ENCODE measurements around the gene AMDHD2. TPM values are rescaled to one million over a fixed set of nuclear protein-coding genes. Genes with fewer than 3 reads are reported as not detected.

Gene AMDHD2
- 10 to 100 TPM; 34.6 to 35.4 TPM for total RNA-seq

DNA sequence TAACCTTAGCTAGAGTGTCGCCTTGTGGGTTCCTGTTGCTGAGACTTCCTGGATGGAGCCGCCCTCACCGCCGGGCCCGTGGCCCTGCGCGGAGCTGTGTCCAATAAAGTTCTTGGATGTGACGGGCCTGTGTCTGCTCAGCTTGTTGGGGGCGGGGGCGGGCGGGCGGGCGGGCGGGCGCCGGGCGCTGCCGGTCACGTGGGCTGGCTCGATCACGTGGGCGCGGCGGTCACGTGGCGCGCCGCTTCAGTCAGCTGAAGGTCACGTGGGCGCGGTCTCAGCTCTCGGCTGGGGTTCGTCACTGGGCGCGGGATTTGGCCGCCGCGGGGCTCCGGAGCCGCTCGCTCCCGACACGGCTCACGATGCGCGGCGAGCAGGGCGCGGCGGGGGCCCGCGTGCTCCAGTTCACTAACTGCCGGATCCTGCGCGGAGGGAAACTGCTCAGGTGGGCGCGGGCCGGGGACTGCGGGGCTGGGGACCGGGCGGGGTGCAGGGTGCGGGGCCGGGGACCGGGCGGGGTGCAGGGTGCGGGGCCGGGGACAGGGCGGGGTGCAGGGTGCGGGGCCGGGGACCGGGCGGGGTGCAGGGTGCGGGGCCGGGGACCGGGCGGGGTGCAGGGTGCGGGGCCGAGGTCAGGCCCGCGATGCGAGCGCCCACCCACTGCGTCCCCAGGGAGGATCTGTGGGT is at the start of gene AMDHD2:
Gene AMDHD2 (plus strand): TSS at position 275 of the 687 bp plus-strand sequence. CDS start 88 bp downstream, at position 363.
- peak within 1 kb of the TSS; percentile 89 for H3K4me3 Mint-ChIP-seq
- peaks cover 42% of the 10 kb centered on the region for H3K4me1 Mint-ChIP-seq
- H3K27ac Mint-ChIP-seq, result peak within 1 kb of the TSS; percentile 90
- no peaks in the 10 kb centered on the region for H3K9me3 Mint-ChIP-seq
- H3K27me3 Mint-ChIP-seq, result no peaks in the 10 kb centered on the region
- peaks cover 30% of the 10 kb centered on the region for H3K36me3 Mint-ChIP-seq
- peak; percentile 90 for DNase-seq

GRCh38 chr16:2470603-2471015 is 49.6 kb upstream of the AMDHD2 start:
- Mint-ChIP-seq H3K27ac (no peak overlapping the region), H3K9me3 (no peaks in the 10 kb centered on the region), H3K36me3 (no peaks in the 10 kb centered on the region), H3K27me3 (peaks cover 41% of the 10 kb centered on the region), H3K4me1 (peaks cover 16% of the 10 kb centered on the region), H3K4me3 (no peak overlapping the region)
- no peak for DNase-seq

- Mint-ChIP-seq H3K4me3 (no peak within 1 kb of the TSS), H3K36me3 (no peaks in the 10 kb centered on the region), H3K4me1 (peaks cover 18% of the 10 kb centered on the region), H3K27ac (no peak within 1 kb of the TSS), H3K9me3 (no peaks in the 10 kb centered on the region), H3K27me3 (peaks cover 41% of the 10 kb centered on the region)
- peak; percentile 36 for DNase-seq
Observed at GRCh38 chr16:2471016-2471652, 49.0 kb upstream of the AMDHD2 start, which contains the start of gene NTN3. Gene NTN3, plus strand, starts transcription at chr16:2471297. Its CDS starts 405 bp downstream, at chr16:2471702.

DNA sequence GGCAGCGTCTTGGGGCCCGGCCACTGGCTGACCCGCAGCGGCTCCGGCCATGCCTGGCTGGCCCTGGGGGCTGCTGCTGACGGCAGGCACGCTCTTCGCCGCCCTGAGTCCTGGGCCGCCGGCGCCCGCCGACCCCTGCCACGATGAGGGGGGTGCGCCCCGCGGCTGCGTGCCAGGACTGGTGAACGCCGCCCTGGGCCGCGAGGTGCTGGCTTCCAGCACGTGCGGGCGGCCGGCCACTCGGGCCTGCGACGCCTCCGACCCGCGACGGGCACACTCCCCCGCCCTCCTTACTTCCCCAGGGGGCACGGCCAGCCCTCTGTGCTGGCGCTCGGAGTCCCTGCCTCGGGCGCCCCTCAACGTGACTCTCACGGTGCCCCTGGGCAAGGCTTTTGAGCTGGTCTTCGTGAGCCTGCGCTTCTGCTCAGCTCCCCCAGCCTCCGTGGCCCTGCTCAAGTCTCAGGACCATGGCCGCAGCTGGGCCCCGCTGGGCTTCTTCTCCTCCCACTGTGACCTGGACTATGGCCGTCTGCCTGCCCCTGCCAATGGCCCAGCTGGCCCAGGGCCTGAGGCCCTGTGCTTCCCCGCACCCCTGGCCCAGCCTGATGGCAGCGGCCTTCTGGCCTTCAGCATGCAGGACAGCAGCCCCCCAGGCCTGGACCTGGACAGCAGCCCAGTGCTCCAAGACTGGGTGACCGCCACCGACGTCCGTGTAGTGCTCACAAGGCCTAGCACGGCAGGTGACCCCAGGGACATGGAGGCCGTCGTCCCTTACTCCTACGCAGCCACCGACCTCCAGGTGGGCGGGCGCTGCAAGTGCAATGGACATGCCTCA is 48.3 kb upstream of the AMDHD2 start:
- Mint-ChIP-seq H3K9me3 (no peaks in the 10 kb centered on the region), H3K27ac (no peak overlapping the region), H3K36me3 (no peaks in the 10 kb centered on the region), H3K4me1 (peaks cover 25% of the 10 kb centered on the region), H3K4me3 (no peak overlapping the region), H3K27me3 (peaks cover 39% of the 10 kb centered on the region)
- DNase-seq, result no peak

- peak overlapping the region; percentile 32 for H3K4me3 Mint-ChIP-seq
- H3K36me3 Mint-ChIP-seq, result no peaks in the 10 kb centered on the region
- H3K4me1 Mint-ChIP-seq, result peaks cover 24% of the 10 kb centered on the region
- H3K27me3 Mint-ChIP-seq, result peaks cover 34% of the 10 kb centered on the region
- no peaks in the 10 kb centered on the region for H3K9me3 Mint-ChIP-seq
- DNase-seq, result no peak
- H3K27ac Mint-ChIP-seq, result no peak overlapping the region
Observed at GRCh38 chr16:2472488-2472864, 47.7 kb upstream of the AMDHD2 start.

DNA sequence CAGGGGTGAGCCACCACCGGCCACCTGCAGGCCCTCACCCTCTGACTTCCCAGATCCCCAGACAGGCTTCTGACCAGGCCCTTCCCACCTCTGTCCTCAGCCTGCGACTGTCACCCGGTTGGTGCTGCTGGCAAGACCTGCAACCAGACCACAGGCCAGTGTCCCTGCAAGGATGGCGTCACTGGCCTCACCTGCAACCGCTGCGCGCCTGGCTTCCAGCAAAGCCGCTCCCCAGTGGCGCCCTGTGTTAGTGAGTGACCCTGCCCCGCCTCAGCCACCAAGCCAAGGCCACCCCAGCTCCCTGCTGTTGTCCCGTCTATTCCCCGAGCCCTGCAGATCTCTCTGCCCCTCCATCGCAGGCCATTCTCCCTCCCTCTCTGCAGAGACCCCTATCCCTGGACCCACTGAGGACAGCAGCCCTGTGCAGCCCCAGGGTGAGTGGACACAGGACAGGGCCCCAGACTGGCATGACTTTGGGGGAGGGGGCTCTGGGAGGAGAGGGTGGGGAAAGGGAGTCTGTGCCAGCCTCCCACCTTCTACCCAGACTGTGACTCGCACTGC is 47.2 kb upstream of the AMDHD2 start:
- Mint-ChIP-seq H3K9me3 (no peaks in the 10 kb centered on the region), H3K27ac (no peak overlapping the region), H3K4me1 (peaks cover 24% of the 10 kb centered on the region), H3K4me3 (peak overlapping the region; percentile 72), H3K27me3 (peaks cover 34% of the 10 kb centered on the region), H3K36me3 (no peaks in the 10 kb centered on the region)
- no peak for DNase-seq

- peaks cover 21% of the 10 kb centered on the region for H3K4me1 Mint-ChIP-seq
- no peak overlapping the region for H3K27ac Mint-ChIP-seq
- H3K27me3 Mint-ChIP-seq, result peaks cover 29% of the 10 kb centered on the region
- no peaks in the 10 kb centered on the region for H3K36me3 Mint-ChIP-seq
- H3K9me3 Mint-ChIP-seq, result no peaks in the 10 kb centered on the region
- H3K4me3 Mint-ChIP-seq, result peak overlapping the region; percentile 72
- DNase-seq, result peak; percentile 40
Observed at GRCh38 chr16:2473446-2473926, 46.7 kb upstream of the AMDHD2 start.

- peaks cover 19% of the 10 kb centered on the region for H3K4me1 Mint-ChIP-seq
- DNase-seq, result peak; percentile 71
- peak overlapping the region; percentile 78 for H3K27ac Mint-ChIP-seq
- H3K36me3 Mint-ChIP-seq, result no peaks in the 10 kb centered on the region
- H3K9me3 Mint-ChIP-seq, result no peaks in the 10 kb centered on the region
- H3K27me3 Mint-ChIP-seq, result peaks cover 22% of the 10 kb centered on the region
- peak overlapping the region; percentile 81 for H3K4me3 Mint-ChIP-seq
Observed at GRCh38 chr16:2473999-2474876, 45.9 kb upstream of the AMDHD2 start.

- H3K4me1 Mint-ChIP-seq, result peaks cover 19% of the 10 kb centered on the region
- no peaks in the 10 kb centered on the region for H3K9me3 Mint-ChIP-seq
- H3K36me3 Mint-ChIP-seq, result no peaks in the 10 kb centered on the region
- H3K27ac Mint-ChIP-seq, result peak within 1 kb of the TSS; percentile 78
- H3K4me3 Mint-ChIP-seq, result peak within 1 kb of the TSS; percentile 81
- peak; percentile 93 for DNase-seq
- H3K27me3 Mint-ChIP-seq, result peaks cover 16% of the 10 kb centered on the region
Observed at GRCh38 chr16:2474877-2475412, 45.2 kb upstream of the AMDHD2 start, which contains the start of gene TBC1D24. Gene TBC1D24, plus strand, starts transcription at chr16:2475127. Its CDS starts 21,022 bp downstream, at chr16:2496149.

- Mint-ChIP-seq H3K9me3 (no peaks in the 10 kb centered on the region), H3K27ac (no peak overlapping the region), H3K27me3 (peaks cover 8% of the 10 kb centered on the region), H3K4me1 (peaks cover 19% of the 10 kb centered on the region), H3K36me3 (no peaks in the 10 kb centered on the region), H3K4me3 (peak overlapping the region; percentile 65)
- peak; percentile 67 for DNase-seq
Observed at GRCh38 chr16:2475413-2476344, 44.5 kb upstream of the AMDHD2 start.

- no peaks in the 10 kb centered on the region for H3K9me3 Mint-ChIP-seq
- peak overlapping the region; percentile 65 for H3K4me3 Mint-ChIP-seq
- no peak for DNase-seq
- H3K27ac Mint-ChIP-seq, result no peak overlapping the region
- no peaks in the 10 kb centered on the region for H3K36me3 Mint-ChIP-seq
- H3K4me1 Mint-ChIP-seq, result peaks cover 19% of the 10 kb centered on the region
- peaks cover 8% of the 10 kb centered on the region for H3K27me3 Mint-ChIP-seq
Observed at GRCh38 chr16:2476345-2476720, 43.8 kb upstream of the AMDHD2 start.

DNA sequence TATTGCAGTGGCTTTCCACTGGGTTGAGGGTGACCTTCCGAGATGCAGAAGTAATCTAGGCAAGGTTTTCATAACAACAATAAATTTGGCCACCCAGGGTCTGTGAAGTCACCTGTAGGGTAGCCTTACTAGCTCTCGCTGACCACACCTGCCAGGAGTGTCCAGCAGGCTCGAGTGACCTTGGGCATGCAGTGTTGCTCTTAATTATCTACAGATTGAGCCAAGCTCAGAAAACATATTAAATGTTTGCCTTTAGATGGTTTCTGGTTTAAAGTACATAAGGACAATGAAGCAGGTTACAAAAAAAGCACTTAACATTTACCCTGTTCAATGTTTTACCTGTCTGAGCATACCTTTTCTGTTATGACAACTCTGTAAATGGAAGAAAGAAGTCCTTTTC is 43.4 kb upstream of the AMDHD2 start:
- Mint-ChIP-seq H3K36me3 (no peaks in the 10 kb centered on the region), H3K27ac (no peak overlapping the region), H3K4me1 (peaks cover 19% of the 10 kb centered on the region), H3K4me3 (peak overlapping the region; percentile 65), H3K27me3 (peaks cover 8% of the 10 kb centered on the region), H3K9me3 (no peaks in the 10 kb centered on the region)
- no peak for DNase-seq

DNA sequence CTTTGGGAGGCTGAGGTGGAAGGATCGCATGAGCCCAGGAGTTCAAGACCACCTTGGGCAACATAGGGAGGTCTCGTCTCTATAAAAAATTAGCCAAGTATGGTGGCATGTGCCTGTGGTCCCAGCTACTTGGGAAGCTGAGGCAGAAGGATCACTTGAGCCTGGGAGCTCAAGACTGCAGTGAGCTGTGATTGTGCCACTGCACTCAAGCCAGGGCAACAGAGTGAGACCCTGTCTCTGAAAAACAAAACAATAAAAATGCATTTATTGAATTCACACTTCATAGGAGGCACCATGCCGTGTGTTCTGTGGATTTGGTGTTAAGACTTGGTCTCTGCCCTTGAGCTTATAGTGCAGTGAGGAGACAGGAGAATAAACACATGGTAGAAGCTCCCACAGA is 42.8 kb upstream of the AMDHD2 start:
- DNase-seq, result no peak
- Mint-ChIP-seq H3K9me3 (no peaks in the 10 kb centered on the region), H3K27me3 (peaks cover 8% of the 10 kb centered on the region), H3K27ac (no peak overlapping the region), H3K4me3 (no peak overlapping the region), H3K4me1 (peaks cover 19% of the 10 kb centered on the region), H3K36me3 (no peaks in the 10 kb centered on the region)

Measured in activated naive CD8-positive, alpha-beta T cell treated with anti-CD3 and anti-CD28 coated beads for 36 hours (primary cell).